Peyer's patch (tissue), 4 donors: ENCODE data around the gene B3GAT3.

ENCODE experiments used
- POLR2A ChIP-seq, 2 donors: fragments of 450-650 bp; IDR thresholded peaks; one replicate each; pipeline ENCODE4 v1.5.1; 2017; ENCODE audit warnings: antibody characterized with exemption in 2 of 2, mild to moderate bottlenecking in 2 of 2, moderate library complexity in 2 of 2
- TF ChIP-seq, protein P1 (sequence below), 6 experiments: fragments of 450-650 bp in 4 of 6; fragments of 200-600 bp in 2 of 6; sonication (generic) in 1 of 6; IDR thresholded peaks; one replicate each; pipeline ENCODE4 v1.5.1; 2017 to 2019; ENCODE audit warnings: antibody characterized with exemption in 6 of 6, mild to moderate bottlenecking in 3 of 6, moderate library complexity in 1 of 6

DNA sequence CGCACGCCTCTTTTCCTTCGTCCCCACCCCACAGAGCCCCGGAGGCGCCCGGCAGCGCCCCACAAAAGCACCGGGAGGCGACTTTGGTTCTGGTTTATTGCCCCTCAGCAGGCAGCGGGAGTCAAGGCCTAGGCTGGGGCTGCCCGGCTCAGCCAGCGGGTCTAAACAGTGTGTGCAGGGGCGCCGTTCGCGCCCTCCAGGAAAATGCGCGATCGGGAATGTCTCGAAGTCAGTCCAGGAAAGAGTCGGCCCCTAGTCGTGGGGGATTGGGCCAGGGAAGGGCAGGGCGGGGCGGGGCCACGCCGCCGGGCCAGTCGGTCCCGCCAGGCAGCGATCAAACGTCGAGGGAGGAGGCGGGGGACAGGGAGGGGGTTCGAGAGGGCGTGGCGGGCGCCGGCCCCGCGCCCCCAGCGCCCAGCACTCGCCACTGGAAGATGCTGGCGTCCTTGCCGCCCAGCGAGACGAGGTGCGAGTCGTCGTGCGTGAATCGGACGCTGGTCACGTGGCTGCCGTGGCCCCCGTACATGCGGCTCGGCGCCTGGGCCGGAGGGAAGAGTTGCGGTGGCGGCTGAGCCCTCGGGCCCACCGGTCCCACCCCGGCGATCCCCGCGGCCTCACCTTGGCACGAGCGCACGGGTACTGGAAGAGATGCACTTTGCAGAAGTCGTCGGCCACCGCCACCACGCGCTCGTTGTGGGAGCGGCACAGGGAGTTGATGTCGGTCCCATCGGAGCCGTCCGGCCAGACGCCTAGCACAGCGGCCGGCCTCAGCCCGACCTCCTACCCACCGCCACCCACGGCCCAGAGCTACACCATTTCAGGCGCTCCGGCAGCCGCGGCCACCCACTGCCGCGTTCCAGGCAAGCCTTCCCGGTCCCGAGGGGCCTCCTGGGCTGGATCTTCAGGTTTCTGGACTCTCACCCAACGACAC lies 19.4 kb downstream of the B3GAT3 start:
- TF ChIP-seq POLR2A (IDR thresholded peaks at IDR 0.05), result no peak
- TF ChIP-seq, protein P1, sequence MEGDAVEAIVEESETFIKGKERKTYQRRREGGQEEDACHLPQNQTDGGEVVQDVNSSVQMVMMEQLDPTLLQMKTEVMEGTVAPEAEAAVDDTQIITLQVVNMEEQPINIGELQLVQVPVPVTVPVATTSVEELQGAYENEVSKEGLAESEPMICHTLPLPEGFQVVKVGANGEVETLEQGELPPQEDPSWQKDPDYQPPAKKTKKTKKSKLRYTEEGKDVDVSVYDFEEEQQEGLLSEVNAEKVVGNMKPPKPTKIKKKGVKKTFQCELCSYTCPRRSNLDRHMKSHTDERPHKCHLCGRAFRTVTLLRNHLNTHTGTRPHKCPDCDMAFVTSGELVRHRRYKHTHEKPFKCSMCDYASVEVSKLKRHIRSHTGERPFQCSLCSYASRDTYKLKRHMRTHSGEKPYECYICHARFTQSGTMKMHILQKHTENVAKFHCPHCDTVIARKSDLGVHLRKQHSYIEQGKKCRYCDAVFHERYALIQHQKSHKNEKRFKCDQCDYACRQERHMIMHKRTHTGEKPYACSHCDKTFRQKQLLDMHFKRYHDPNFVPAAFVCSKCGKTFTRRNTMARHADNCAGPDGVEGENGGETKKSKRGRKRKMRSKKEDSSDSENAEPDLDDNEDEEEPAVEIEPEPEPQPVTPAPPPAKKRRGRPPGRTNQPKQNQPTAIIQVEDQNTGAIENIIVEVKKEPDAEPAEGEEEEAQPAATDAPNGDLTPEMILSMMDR (IDR thresholded peaks at IDR 0.05), result peak in 3 of 6 experiments; percentile 31 to 42 (median 32)
